ENCODE results near the gene ABCC11.
"Not testable (repeated sequence)": the region's sequence is repeated elsewhere in the genome, so short reads cannot be mapped to it uniquely, and the experiment has no call there.

ABCC11 gene

GRCh38 chr16:48197294-48197693, 50.0 kb downstream of the ABCC11 start:
- DNase-seq, result no peak

GRCh38 chr16:48194828-48195556, 52.3 kb downstream of the ABCC11 start:
- no peak for DNase-seq

DNA sequence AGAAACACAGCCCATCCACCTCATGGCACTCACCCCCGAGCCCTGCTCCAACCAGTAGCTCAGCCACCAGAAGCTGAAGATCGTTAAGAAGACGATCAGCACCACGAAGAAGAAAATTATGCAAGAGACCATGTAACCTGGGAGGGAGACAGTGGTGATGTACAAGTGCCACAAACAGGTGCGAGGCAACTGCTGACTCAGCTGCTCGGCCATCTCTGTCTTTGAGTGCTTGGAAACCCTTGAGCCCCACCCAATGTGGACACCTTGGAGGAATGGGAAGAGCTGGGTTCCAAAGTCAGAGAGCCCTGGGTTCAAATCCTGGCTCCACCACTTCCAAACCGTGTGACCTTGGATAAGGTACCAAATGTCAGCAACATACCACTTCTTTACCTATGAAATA, 53.5 kb downstream of the ABCC11 start:
- no peak for DNase-seq

GRCh38 chr16:48188449-48189102, 58.8 kb downstream of the ABCC11 start:
- no peak for DNase-seq

GRCh38 chr16:48187779-48188178, 59.6 kb downstream of the ABCC11 start:
- no peak for DNase-seq

- DNase-seq, result no peak
These were observed 62.7 kb downstream of the ABCC11 start for GRCh38 chr16:48184681-48185080.

GRCh38 chr16:48182979-48183537, 64.3 kb downstream of the ABCC11 start:
- DNase-seq, result no peak

- DNase-seq, result not testable (repeated sequence)
These were observed 65.4 kb downstream of the ABCC11 start for GRCh38 chr16:48181746-48182520.

GRCh38 chr16:48180868-48181480, 66.4 kb downstream of the ABCC11 start:
- DNase-seq, result no peak

DNA sequence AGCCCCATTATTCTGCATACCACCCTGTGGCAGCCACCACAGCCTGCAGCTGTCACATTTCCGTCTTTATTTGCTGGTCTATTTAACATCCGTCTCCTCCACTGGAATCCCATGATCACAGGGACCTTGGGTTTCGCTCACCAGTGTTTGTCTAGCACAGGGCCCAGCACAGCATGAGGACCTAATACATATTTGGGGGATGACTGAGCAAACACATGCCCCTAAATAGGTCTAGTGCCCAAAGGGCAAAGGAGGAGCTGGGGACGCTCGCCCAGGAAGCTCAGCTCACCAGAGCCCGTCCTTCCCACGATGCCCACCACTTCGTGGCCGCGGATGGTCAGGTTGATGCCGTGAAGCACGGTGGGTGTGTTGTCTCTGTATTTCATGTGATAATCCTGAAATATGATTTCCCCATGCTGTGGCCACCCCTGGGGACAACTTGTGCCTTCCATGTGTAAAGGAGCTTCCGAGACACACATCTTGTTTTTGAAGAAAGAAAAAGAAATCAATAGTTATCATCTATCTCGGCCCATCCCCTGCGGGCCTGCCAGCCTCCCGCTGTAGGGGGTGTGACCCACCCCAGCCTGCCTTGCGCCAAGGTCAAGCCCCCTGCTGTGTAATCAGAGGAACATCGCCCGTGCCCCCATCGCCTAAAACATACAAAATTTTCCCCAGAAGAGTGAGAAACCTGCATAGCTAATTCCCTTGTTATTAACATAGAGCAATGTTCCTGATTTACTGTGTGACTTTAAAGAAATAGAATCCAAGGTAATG, 70.5 kb downstream of the ABCC11 start:
- no peak for DNase-seq

DNA sequence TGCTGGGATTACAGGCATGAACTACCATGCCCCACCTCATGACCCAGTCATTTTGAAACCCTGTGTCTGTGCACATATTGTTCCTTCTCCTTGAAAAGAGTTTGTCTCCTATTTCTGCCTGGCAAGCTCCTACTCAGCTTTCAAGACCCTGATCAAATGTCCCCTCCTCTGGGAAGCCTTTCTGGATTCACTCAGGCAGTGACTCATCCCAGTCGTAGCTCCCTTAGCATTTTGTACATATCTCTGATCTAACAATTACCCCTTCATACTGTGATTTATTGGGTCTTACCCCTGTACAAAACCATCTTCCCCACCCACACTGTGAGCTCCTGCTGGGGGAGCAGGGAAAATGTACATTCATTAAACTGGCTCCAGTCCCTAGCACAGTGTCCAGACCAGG, 73.5 kb downstream of the ABCC11 start:
- DNase-seq, result no peak

GRCh38 chr16:48172682-48173081, 74.7 kb downstream of the ABCC11 start:
- no peak for DNase-seq

- no peak for DNase-seq
These were observed 77.4 kb downstream of the ABCC11 start for GRCh38 chr16:48169896-48170295.

DNA sequence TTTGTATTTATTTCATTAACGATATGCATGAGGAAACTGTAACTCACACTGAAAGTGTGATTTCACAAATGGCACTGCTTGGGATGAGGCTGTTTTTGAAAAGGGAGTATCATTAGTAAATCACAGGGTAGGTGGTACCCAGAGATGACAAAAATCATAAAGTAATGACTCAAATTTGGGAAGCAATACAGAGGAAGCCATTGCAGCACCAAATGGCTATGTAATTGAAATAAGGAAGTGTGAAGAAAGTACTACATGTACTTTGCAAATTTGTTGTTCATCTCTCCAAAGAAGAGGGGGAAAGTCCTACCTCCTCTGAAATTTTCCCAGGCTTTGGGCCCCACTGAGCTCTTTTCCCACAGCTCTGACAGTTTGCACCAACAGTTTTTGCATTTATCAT, 79.3 kb downstream of the ABCC11 start:
- no peak for DNase-seq

DNA sequence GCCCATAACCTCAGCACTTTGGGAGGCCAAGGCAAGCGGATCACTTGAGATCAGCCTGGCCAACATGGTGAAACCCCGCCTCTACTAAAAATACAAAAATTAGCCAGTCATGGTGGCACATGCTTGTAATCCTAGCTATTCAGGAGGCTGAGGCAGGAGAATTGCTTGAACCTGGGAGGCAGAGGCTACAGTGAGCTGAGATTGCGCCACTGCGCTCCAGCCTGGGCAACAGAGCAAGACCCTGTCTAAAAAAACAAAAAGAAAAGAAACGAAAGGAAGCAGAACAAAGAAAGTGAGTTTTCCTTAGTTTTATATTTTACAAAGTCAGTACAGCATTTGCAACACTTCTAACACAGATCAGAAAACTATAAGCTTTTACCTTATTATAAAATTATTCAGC, 80.7 kb downstream of the ABCC11 start:
- DNase-seq, result not testable (repeated sequence)

DNA sequence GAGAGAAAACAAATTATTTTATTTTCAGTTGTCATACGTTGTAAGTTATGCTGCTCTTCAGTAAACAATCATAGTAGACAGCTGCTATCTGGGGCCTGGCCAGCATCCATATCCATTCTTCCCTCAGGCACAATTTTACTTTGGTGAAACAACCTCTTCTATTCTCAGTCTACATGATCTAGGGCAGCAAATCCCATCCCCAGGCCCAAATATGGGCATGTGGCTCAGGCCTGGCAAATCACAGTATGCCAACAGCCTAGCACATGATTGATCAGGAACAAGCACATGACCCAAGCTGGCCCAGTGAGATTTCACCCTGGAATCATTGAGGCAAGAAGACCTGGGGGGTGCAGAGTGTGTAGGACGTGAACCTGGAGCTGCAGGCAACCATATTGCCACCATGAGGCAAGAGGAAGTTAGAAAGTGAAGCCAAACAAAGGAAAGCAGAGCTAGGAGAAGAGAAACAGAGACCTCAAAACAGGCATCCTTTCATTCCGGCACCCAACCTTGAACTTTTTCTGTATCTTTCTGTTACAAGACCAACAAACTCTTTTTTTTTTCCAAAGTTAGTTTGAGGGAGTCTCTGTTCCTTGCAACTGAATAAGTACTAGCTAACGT, 81.3 kb downstream of the ABCC11 start:
- no peak for DNase-seq

DNA sequence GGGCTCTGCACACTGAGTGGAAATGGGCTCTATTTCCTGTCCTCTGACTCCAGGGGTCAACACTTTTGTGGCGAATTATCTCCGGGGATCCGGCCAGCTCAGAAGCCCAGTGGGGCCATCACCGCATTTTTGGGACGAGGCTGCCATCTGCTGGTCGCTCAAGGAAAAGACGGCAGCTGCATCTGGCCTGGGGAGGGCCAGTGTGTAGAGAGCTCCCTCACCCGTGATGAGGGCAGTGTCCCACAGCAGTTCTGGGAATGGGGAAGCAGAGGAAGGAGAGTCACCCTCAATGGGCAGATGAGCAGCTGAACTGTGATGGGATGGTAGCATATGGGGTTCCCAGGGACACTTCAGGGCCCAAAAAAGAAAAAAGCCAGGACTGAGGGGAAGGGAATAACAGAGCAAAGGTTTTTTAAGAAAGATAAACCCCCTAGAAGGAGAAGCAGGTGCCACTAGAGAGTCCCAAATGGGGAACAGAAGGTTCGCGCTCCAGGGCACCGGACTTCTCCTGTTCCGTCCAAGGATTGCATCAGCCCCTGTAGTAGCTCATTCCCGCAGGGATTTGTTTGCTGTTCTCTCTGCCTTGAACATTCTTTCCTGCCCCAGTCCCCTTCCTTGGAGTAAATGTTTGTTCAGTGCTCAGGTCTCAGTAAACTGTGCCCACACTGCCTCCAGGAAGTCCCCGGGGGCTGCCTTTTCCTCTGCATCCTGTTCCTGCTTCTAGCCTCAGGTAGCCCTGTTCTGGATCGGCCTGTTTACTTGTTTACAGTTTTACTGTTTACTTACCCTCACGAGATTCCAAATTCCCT, 82.2 kb downstream of the ABCC11 start:
- peak in 1 of 2 experiments; percentile 1 for DNase-seq

GRCh38 chr16:48162839-48163410, 84.4 kb downstream of the ABCC11 start:
- DNase-seq, result no peak

DNA sequence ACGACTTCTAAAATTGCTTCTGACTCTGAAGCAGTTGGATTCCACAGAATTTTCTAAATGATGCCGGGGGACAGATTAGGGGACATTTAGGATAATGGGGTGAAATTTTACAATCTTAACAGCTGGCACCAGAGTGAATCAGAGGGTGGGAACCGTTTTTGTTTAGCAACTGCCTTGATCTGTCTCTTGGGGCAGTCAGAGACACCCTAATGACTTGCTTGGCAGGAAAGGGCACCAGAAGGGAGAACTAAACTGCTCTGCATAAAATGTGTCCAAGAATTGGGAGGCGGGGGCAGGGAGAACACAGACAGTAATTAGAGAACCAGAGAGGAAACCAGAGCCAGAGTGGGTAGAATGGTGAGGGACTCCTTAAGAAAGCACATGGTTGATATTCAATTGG, 85.4 kb downstream of the ABCC11 start:
- DNase-seq, result no peak

GRCh38 chr16:48160575-48160974, 86.8 kb downstream of the ABCC11 start:
- DNase-seq, result no peak

GRCh38 chr16:48158296-48158695, 89.0 kb downstream of the ABCC11 start:
- DNase-seq, result no peak

Data from NCI-H187 (cell line).